GM19328 (cell line): Measurements from ENCODE around the gene ELAVL1.

Source experiments
- ATAC-seq: cut with Tn5 transposase; IDR thresholded peaks from one replicate; pipeline ENCODE4 v1.9.1; 2021; ENCODE audit warnings: mild to moderate bottlenecking, moderate library complexity; ENCODE audit not compliant: unreplicated experiment

ELAVL1 gene

GRCh38 chr19:7987114-7987768 lies 18.2 kb downstream of the ELAVL1 start:
- no peak for ATAC-seq

DNA sequence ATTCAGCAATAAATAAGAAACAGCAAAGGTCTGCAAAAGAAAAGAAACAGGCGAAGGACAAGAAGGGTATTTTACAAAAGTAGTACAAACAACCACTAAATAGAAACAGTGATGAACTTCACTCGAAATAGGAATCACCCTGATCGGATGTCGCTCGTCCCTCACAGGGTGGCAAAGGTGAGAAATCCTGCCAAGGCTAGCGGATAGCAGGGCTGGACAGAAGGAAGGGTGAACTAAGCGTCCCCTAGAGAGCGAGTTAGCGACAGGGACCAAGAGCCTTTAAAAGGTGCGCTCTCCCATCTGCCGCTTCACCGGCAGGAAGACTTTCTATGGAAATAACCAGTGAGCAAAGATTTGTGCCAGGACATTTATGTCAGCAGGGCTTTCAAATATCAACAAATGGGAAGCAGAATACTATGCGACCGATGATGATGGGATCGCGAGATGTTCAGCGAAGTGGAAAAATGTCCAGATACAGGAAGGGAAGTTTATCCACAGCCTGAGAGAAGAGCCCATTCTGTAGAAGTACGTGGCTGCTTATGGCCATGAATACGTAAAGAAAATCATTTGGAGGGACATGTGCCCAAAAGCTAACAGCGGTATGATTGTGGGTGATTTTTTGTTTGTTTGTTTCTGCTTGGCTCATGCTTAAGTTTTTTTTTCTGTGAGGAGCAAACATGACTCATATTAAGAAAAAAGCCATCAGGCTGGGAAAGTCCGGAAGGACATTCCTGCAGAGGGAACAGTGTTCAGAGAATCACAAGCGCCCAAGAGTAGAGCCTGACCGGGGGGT lies 18.9 kb downstream of the ELAVL1 start:
- ATAC-seq: no peak

DNA sequence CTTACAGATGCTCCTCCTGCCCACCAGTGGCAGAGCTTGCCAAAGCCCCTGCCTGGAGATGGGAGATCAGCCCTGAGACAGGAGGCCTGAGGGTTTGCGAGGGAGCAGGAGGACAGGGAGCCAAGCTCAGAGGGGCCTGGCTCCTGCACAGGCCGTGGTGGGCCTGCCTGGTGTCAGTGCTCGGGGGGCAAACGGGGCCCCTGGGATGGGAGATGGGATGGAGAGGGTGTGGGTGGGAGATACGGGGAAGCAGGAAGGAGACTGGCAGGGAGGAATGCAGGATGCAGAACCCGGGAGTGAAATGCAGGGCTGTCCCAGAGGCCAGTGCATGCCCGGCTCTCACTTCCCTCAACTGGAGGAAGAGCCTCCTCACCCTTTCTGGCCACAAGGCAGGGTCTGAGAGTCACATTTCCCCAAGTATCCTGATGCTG lies 19.9 kb downstream of the ELAVL1 start:
- ATAC-seq: no peak

GRCh38 chr19:7983995-7984837 lies 21.2 kb downstream of the ELAVL1 start:
- no peak for ATAC-seq

DNA sequence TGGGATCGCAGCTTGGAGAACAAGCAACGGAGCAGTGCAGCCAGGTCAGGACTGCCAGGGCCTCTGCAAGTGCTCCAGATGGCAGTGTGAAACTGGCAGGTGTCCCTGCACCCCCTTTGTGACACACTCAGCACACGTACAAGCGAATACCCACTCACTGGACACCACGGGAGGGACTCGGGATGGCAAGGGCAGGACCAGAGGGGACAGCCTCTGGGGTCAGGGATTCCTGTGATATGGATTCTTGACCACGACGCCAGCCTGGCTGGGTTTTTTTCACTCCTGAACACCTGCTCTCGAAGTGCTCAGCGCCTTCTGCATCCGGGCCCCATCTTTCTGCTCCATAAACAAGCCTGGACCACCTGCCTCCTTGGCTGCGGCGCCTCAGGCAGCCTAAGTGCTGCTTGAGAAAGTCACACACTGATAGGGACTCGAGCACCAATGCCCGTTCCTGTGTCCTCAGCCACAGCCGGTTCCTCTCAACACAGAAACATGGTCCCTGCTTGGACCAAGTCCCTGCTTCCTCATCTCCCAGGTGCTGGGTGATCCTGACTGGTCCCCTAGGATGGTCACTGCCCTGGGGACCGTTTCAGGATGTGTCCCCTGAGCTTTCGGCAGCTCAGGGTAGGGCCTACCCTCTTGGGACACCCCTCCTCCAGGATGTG lies 22.0 kb downstream of the ELAVL1 start:
- ATAC-seq: no peak

DNA sequence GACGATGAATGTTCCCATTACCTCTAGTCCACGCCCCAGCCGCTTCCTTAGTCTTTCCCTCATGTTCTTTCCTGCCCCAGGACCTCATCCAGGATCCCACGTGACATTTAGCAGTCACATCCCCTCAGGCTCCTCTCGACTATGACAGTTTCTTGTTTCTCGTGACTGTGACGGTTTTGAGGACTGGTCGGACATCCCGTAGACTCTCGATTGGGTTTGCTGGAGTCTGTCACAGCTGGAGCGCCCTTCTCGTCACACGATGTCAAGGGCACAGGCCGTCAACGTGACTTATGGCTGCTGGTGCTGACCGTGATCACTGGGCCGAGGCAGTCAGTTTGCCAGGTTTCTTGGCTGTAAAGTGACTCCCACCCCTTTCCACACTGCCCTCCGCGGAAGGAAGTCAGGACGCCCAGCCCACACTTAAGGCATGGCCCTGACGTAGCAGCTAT lies 22.8 kb downstream of the ELAVL1 start:
- no peak for ATAC-seq

DNA sequence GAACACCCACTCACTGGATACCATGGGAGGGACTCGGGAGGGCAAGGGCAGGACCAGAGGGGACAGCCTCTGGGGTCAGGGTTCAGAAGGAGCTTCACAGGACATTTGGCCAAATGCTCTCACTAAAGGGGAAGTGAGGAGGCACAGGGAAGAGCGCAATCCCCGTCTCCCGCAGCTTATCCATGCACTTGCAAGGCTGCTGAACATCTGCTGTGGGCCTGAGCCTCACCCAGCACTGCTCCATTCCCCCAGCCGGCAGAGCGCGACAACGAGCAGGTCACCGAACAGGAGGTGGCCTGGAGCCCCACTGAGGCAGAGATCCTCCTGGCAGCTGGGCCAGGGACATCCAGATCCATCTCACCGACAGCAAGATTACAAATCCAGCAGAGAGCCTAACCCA lies 23.3 kb downstream of the ELAVL1 start:
- no peak for ATAC-seq

GRCh38 chr19:7981661-7982060 lies 23.8 kb downstream of the ELAVL1 start:
- no peak for ATAC-seq

DNA sequence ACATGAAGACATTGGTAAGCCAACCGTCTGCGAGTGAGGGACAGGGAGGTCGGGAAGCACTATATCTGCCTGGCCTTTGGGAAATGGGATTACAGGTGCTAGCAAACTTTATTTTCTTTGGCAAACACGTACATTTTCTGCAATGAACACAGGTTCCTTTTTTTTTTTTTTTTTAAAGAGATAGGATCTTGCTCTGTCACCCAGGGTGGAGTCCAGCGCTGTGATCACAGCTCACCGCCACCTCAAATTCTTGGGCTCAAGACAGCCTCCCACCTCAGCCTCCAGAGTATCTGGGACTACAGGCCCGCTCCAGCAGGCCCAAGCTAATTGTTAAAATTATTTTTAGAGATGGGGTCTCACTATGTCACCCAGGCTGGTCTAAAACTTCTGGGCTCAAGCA lies 24.2 kb downstream of the ELAVL1 start:
- no peak for ATAC-seq

- no peak for ATAC-seq
Observed at GRCh38 chr19:7980635-7981121, 24.8 kb downstream of the ELAVL1 start.

DNA sequence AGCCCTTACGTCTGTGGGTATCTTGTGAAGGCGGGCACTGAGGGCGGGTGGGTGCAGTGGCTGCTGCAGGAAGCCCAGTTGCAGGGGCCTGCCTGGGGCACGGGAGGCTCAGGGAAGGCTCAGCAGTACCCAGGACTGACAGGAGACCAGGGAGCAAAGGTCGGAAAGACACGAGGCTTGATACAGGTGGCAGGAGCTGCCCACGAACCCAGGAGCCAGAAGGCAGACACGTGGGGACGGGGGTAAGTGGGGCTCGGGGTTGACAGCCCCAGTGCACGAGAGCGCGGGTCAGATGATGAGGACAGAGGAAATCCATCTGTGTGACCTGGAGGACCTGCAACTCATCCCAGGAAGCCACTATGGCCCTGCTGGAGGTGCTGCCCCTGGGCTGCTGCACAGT lies 25.3 kb downstream of the ELAVL1 start:
- ATAC-seq: no peak

GRCh38 chr19:7979559-7979958 lies 25.9 kb downstream of the ELAVL1 start:
- no peak for ATAC-seq

DNA sequence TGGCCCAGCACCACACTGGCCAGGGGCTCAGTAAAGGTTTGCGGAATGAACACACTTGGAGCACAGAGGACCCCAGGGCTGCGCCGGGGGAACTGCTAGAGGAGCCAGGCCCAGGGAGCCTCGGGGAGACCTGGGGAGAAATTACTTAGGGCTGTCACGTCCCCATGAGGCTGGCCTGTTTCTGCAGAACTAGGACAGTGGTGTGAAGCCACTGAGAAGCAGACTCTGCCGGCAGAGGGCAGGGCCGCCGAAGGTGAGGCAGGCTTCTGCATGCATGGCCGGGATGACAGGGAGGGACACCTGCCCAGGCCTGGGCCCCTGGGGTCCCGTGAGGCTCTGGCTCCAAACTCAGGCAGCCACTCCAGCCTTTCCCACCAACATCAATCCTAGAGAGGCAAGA lies 26.4 kb downstream of the ELAVL1 start:
- ATAC-seq: no peak

DNA sequence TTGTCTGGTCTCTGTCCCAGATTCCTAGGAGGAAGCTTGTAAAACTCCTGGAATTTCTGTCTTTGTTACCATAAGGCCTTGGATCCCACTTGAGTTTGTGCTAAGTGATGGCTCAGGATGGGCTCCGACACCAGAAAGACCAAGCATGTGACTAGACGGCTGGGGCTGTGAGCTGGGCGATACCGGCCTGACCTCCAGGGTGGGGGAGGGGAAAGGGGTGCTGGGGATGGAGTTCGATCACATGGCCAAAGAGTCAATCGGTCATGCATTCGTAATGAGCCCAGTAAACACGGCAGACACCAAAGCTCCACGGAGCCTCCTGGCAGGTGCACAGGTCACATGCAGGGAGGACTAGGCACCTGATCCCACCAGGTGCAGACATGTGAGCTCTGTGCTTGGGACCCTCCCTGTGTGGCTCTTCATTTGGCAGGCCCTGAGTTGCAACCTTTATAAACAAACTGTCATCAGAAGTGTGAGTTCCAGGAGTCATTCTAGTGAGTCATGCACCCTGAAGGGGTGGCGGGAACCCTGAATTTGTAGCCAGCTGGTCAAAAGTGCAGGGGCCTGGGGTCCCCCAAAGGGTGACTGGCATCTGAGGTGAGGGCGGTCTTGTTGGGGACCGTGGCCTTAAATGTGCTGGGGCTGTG lies 27.1 kb downstream of the ELAVL1 start:
- no peak for ATAC-seq

GRCh38 chr19:7977723-7978040 lies 27.8 kb downstream of the ELAVL1 start:
- no peak for ATAC-seq

GRCh38 chr19:7977021-7977722 lies 28.3 kb downstream of the ELAVL1 start:
- ATAC-seq: no peak

- no peak for ATAC-seq
Observed at GRCh38 chr19:7976461-7976860, 29.0 kb downstream of the ELAVL1 start.

DNA sequence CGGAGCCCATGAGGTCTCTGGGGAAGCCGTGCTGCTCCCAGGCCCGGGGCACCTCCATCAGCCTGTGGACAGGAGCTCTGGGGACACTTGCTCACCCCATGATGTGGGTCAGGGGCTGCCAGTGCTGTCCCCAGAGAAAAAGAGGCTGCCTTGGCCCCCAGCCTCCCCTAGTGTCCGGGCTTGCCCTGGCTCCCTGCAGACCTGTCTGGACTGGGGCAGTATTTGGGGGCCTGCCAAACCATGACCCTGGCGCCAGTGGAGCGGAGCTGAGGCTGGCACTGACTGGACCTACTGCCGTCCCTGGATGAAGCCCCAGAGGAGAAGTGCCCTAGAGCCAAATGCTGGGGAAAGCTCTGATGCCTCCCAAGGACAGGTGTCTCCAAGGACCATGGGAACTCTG lies 30.4 kb downstream of the ELAVL1 start:
- no peak for ATAC-seq

GRCh38 chr19:7973883-7974282 lies 31.6 kb downstream of the ELAVL1 start:
- ATAC-seq: no peak
